AG04450 (cell line): ENCODE data around the gene FGF1. TPM values are rescaled to one million over a fixed set of nuclear protein-coding genes. Genes with fewer than 3 reads are reported as not detected.

ENCODE experiments used
- CTCF ChIA-PET: fragments of 300-600, 350-600 bp; formaldehyde crosslinking; extraction: SDS; loops from one replicate; lab custom pipeline; 2022; ENCODE audit warnings: antibody characterized with exemption, inconsistent platforms; lab: Charles Lee
- POLR2A ChIA-PET: fragments of 350-600 bp; formaldehyde crosslinking; extraction: SDS; loops from one replicate; lab custom pipeline; 2021; ENCODE audit warnings: antibody characterized with exemption, inconsistent platforms; lab: Yijun Ruan, JAX
- DNase-seq: peaks from one replicate; pipeline ENCODE4 v3.0.0-alpha.2; 2011; ENCODE audit warnings: low read depth, low spot score
- H3K27ac ChIP-seq: one replicate; pipeline ENCODE4 v1.5.1; 2012; ENCODE audit warnings: low read depth, low read length, control low read depth
- H3K27me3 ChIP-seq: one replicate; pipeline ENCODE4 v1.6.0; 2012; ENCODE audit warnings: low read length; ENCODE audit not compliant: control insufficient read depth, insufficient read depth
- H3K4me3 ChIP-seq: 2 replicates; pipeline ENCODE4 v1.5.1; 2011; ENCODE audit warnings: mild to moderate bottlenecking, low read depth, low read length, control low read depth
- H3K9me3 ChIP-seq: 2 replicates; pipeline ENCODE4 v1.5.1; 2012; ENCODE audit warnings: low read length; ENCODE audit not compliant: control insufficient read depth, insufficient read depth
- CTCF ChIP-seq: IDR thresholded peaks from 2 replicates; pipeline ENCODE4 v1.5.1; 2011; ENCODE audit warnings: low read depth, low read length, control low read depth, inconsistent platforms
- polyA plus RNA-seq: library from polyadenylated mRNA; depleted of rRNA; stranded (reverse); fragments of >200 nt; gene quantifications from 2 replicates; pipeline ENCODE4 v1.2.3, GENCODE V29; 2011

Gene FGF1
- polyA plus RNA-seq, 1 experiment, result 5.9 TPM

GRCh38 chr5:142697356-142698255, 11.7 kb upstream of the FGF1 start:
- Histone ChIP-seq H3K4me3 (no peak overlapping the region), H3K9me3 (no peaks in the 10 kb centered on the region), H3K27me3 (no peaks in the 10 kb centered on the region), H3K27ac (no peak overlapping the region)
- TF ChIP-seq CTCF, result no peak
- no peak for DNase-seq
- CTCF ChIA-PET, result interaction anchor here (0.6 to 8.6 kb wide), 19 partner anchors 12 to 546 kb away, joined by 3 to 244 read pairs (median 11); no protein-coding TSS in a partner anchor
- POLR2A ChIA-PET, result interaction anchor here (1.2 kb wide), 1 partner anchor 42 kb away, joined by 3 read pairs; no protein-coding TSS in a partner anchor

GRCh38 chr5:142696379-142696778, 10.5 kb upstream of the FGF1 start:
- POLR2A ChIA-PET, result no interaction called here
- Histone ChIP-seq H3K9me3 (no peaks in the 10 kb centered on the region), H3K4me3 (no peak overlapping the region), H3K27ac (no peak overlapping the region), H3K27me3 (no peaks in the 10 kb centered on the region)
- DNase-seq, result no peak
- CTCF ChIA-PET, result interaction anchor here (1.4 to 5.6 kb wide), 5 partner anchors 17 to 544 kb away, joined by 15 to 75 read pairs (median 42); no protein-coding TSS in a partner anchor
- TF ChIP-seq CTCF, result no peak

GRCh38 chr5:142694092-142694856, 8.4 kb upstream of the FGF1 start:
- DNase-seq, result no peak
- POLR2A ChIA-PET, result no interaction called here
- peak; percentile 13; the same call in 1 of the 2 replicates for TF ChIP-seq CTCF
- CTCF ChIA-PET, result interaction anchor here (1.0 to 3.7 kb wide), 3 partner anchors 19 to 84 kb away, joined by 3 to 17 read pairs (median 4); no protein-coding TSS in a partner anchor
- H3K4me3 ChIP-seq, result no peak overlapping the region
- no peak overlapping the region for H3K27ac ChIP-seq
- no peaks in the 10 kb centered on the region for H3K9me3 ChIP-seq
- no peaks in the 10 kb centered on the region for H3K27me3 ChIP-seq

GRCh38 chr5:142692321-142692894, 6.5 kb upstream of the FGF1 start:
- Histone ChIP-seq H3K27ac (no peak overlapping the region), H3K27me3 (no peaks in the 10 kb centered on the region), H3K4me3 (no peak overlapping the region), H3K9me3 (no peaks in the 10 kb centered on the region)
- ChIA-PET POLR2A (no interaction called here), CTCF (interaction anchor here (0.6 to 3.7 kb wide), 7 partner anchors 11 to 188 kb away, joined by 3 to 21 read pairs (median 3); no protein-coding TSS in a partner anchor)
- DNase-seq, result no peak
- TF ChIP-seq CTCF, result no peak
